Gastroesophageal sphincter (tissue), 4 donors: ENCODE results near the gene KCND2. TPM values are rescaled to one million over a fixed set of nuclear protein-coding genes. Genes with fewer than 3 reads are reported as not detected.
"Not testable (repeated sequence)": the region's sequence is repeated elsewhere in the genome, so short reads cannot be mapped to it uniquely, and the experiment has no call there.

ENCODE experiments used
- ATAC-seq: fragments of 150-250 bp; one replicate; pipeline ENCODE4 v1.9.1; 2016; ENCODE audit warnings: mild to moderate bottlenecking, moderate library complexity
- H3K27ac ChIP-seq, 4 donors: fragments of 200-600 bp; sonication (generic) in 3 of 4; 1 replicate in 3 of 4; 2 replicates in 1 of 4; pipeline ENCODE4 v1.5.1; 2016 to 2019
- H3K27me3 ChIP-seq: fragments of 200-600 bp; sonication (generic); one replicate; pipeline ENCODE4 v1.5.1; 2019
- H3K36me3 ChIP-seq, 2 donors: fragments of 200-600 bp; sonication (generic); one replicate each; pipeline ENCODE4 v1.5.1; 2019; ENCODE audit warnings: control low read depth in 1 of 2
- H3K4me1 ChIP-seq, 3 donors: fragments of 200-600 bp; sonication (generic); 1 replicate in 2 of 3; 2 replicates in 1 of 3; pipeline ENCODE4 v1.5.1; 2016 to 2019; ENCODE audit warnings: control low read depth in 2 of 3
- H3K4me3 ChIP-seq, 2 donors: fragments of 200-600 bp; sonication (generic); one replicate each; pipeline ENCODE4 v1.5.1; 2019; ENCODE audit warnings: mild to moderate bottlenecking in 1 of 2, moderate library complexity in 1 of 2
- H3K9me3 ChIP-seq, 3 donors: fragments of 200-600 bp; sonication (generic); one replicate each; pipeline ENCODE4 v1.5.1; 2017 to 2019; ENCODE audit warnings: control low read depth in 2 of 3
- CTCF ChIP-seq, 4 experiments: fragments of 200-600 bp in 2 of 4; fragments of 450-650 bp in 2 of 4; sonication (generic) in 1 of 4; IDR thresholded peaks; one replicate each; pipeline ENCODE4 v1.5.1; 2017 to 2019; ENCODE audit warnings: antibody characterized with exemption in 4 of 4, mild to moderate bottlenecking in 2 of 4, moderate library complexity in 2 of 4
- EP300 ChIP-seq: sonication (generic); formaldehyde crosslinking; IDR thresholded peaks from one replicate; pipeline ENCODE4 v1.6.1; 2017; ENCODE audit warnings: antibody characterized with exemption, mild to moderate bottlenecking
- POLR2A ChIP-seq, 2 donors: fragments of 450-650 bp; IDR thresholded peaks; one replicate each; pipeline ENCODE4 v1.6.1; 2017; ENCODE audit warnings: antibody characterized with exemption in 2 of 2, mild to moderate bottlenecking in 2 of 2, moderate library complexity in 1 of 2
- POLR2AphosphoS5 ChIP-seq: sonication (generic); formaldehyde crosslinking; IDR thresholded peaks from one replicate; pipeline ENCODE4 v1.6.1; 2017; ENCODE audit warnings: antibody characterized with exemption
- WGBS, 2 donors: methylation state at CpG; one replicate each; pipeline ENCODE4 v1.1.5; 2018; ENCODE audit warnings: low coverage in 1 of 2; 5-methylcytosine and 5-hydroxymethylcytosine counted together
- total RNA-seq, 4 donors: library from RNA; depleted of rRNA; stranded (reverse); fragments of >200 nt; gene quantifications; one replicate each; pipeline ENCODE4 v1.1.0, GENCODE V29; 2016

The KCND2 gene
- total RNA-seq, 4 donors from 2014 or later, result 0.40 to 0.93 (median 0.66) TPM

DNA sequence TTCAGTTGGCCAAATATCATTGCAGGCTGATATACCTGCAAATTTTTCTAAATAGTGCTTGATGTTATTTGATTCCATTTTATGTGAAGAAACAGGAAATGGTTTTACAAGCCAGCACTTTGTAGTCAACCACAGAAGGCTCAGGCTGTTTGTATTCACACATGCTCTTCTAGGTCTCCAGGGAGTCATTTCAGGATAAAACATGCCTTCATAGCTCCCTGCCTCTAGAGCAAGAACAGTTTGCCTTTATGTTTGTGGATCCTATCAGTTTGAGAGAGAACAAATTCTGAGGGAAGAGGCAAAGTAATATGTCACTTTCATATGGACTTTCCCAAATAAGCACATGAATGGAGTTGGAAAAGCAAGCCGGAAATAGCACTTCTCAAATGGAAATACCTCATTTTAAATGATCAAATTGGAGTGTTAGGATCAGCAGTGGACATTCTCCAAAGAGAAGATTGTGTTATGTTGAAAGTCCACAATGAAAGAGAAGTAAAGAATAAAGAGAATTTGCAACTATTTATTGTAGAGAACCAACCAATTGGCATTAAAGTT is 277.6 kb downstream of the KCND2 start:
- no peak overlapping the region for H3K27ac ChIP-seq
- TF ChIP-seq EP300, result no peak
- no peak for TF ChIP-seq POLR2AphosphoS5
- TF ChIP-seq POLR2A (IDR thresholded peaks at IDR 0.05), result no peak
- TF ChIP-seq CTCF (IDR thresholded peaks at IDR 0.05), result no peak
- WGBS, 2 donors, result 60 to 78% methylated on average over 1 of the region's 1 CpG
- no peaks in the 10 kb centered on the region for H3K9me3 ChIP-seq
- no peaks in the 10 kb centered on the region for H3K27me3 ChIP-seq
- no peak for ATAC-seq
- no peaks in the 10 kb centered on the region for H3K4me1 ChIP-seq
- no peak overlapping the region for H3K4me3 ChIP-seq
- no peaks in the 10 kb centered on the region for H3K36me3 ChIP-seq

DNA sequence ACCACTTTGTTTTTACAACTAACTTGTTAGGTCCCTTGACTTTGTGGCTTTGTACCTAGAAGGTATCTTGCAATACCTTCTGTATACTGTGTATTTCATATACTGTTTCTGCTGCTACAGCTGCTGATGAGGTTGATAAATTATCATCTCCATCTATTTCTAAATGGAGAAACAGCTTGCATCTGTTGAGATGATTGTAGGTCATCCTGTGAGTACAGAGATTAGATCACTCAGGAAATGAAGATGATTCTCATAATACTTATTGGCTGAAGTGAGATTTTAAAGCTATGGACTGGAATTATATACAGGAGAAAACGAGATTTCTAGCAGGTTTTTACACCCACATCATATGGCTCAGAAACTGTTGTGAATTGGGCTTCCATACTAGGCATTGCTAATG is 280.5 kb downstream of the KCND2 start:
- TF ChIP-seq EP300 (no peak), POLR2AphosphoS5 (no peak), POLR2A (IDR thresholded peaks at IDR 0.05) (no peak), CTCF (IDR thresholded peaks at IDR 0.05) (no peak)

DNA sequence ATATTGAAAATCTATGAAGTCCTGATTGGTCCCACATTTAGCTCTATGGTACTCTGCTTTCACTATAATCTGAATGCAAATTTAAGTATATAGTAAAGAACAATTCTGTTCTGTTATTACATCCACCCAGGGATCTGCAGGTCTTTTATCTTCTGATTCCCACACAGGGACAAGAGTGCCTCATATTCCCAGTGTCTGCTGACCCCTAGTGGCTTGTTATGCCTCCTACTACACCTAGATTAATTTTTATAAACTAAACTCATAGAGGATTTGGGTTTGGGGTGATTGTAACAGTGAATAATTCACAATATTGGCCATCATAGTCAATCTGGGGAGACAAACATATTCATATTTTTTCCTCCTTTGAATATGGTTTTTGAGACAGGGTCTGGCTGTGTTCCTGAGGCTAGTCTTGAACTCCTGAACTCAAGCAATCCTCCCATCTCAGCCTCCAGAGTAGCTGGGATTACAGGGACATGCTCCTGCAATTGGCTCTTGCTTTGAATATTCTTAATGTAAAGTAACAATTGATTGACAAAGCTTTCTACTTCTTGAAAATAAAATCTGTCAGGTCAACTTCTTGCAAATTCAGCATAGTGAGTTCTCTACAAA is 282.1 kb downstream of the KCND2 start:
- Histone ChIP-seq H3K27me3 (no peaks in the 10 kb centered on the region), H3K27ac (no peak overlapping the region), H3K4me3 (no peak overlapping the region), H3K36me3 (no peaks in the 10 kb centered on the region), H3K4me1 (no peaks in the 10 kb centered on the region), H3K9me3 (no peaks in the 10 kb centered on the region)
- ATAC-seq, result peak; percentile 34
- TF ChIP-seq CTCF (IDR thresholded peaks at IDR 0.05) (peak; percentile 11 to 51 (median 20)), POLR2AphosphoS5 (no peak)

More for the DNA sequence above, 280.5 kb downstream of the KCND2 start:
- Histone ChIP-seq H3K4me3 (no peak overlapping the region), H3K27ac (no peak overlapping the region), H3K27me3 (no peaks in the 10 kb centered on the region), H3K36me3 (no peaks in the 10 kb centered on the region), H3K4me1 (no peaks in the 10 kb centered on the region), H3K9me3 (no peaks in the 10 kb centered on the region)
- ATAC-seq, result no peak
- WGBS, 2 donors, result 0 to 17% methylated on average over 1 of the region's 1 CpG

DNA sequence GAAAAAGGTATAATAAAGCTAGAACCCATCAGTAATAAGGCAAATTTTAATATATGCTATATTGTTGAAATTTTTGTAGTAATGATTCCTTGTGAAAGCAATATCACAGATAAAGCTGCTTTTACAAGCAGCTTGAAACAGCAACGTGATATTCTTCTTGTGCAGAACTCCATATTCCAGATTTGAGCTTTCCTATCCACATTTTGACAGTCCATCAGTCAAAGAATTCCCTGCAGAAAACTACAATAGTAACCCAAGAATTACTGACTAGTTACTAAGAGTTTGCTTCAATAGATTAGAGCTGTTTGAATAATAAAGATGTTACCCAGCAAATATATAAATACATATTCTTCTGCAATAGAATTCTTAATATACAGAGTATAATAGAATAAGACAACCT is 291.2 kb downstream of the KCND2 start:
- Histone ChIP-seq H3K36me3 (no peaks in the 10 kb centered on the region), H3K9me3 (no peaks in the 10 kb centered on the region), H3K27me3 (no peaks in the 10 kb centered on the region), H3K4me1 (no peaks in the 10 kb centered on the region), H3K27ac (no peak overlapping the region), H3K4me3 (no peak overlapping the region)
- TF ChIP-seq EP300 (no peak), POLR2AphosphoS5 (no peak), CTCF (IDR thresholded peaks at IDR 0.05) (no peak), POLR2A (IDR thresholded peaks at IDR 0.05) (no peak)
- ATAC-seq, result no peak
- WGBS, 2 donors, result 71 to 80% methylated on average over 1 of the region's 1 CpG

DNA sequence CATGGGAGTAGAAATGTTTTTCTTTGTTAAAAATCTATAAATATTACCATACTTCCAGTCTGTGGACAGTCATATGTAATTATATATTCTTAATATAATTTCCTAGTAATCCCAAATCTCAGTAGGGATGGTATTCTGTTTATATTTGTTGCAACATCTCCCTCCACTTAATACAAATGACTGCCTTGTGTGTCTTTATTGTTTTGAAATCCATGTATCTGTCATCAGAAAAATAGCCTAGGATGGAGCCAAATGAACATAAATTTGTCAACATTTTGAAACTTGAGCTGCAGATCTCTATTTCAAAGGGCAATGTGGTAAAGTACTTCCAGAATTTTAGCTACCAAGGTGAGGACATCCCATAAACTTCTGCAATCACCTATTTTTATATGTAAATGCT is 294.2 kb downstream of the KCND2 start:
- no peaks in the 10 kb centered on the region for H3K27me3 ChIP-seq
- no peaks in the 10 kb centered on the region for H3K4me1 ChIP-seq
- no peak for ATAC-seq
- no peaks in the 10 kb centered on the region for H3K36me3 ChIP-seq
- TF ChIP-seq CTCF (IDR thresholded peaks at IDR 0.05) (no peak), POLR2A (IDR thresholded peaks at IDR 0.05) (no peak), POLR2AphosphoS5 (no peak), EP300 (no peak)
- H3K9me3 ChIP-seq, result no peaks in the 10 kb centered on the region
- no peak overlapping the region for H3K4me3 ChIP-seq
- no peak overlapping the region for H3K27ac ChIP-seq

DNA sequence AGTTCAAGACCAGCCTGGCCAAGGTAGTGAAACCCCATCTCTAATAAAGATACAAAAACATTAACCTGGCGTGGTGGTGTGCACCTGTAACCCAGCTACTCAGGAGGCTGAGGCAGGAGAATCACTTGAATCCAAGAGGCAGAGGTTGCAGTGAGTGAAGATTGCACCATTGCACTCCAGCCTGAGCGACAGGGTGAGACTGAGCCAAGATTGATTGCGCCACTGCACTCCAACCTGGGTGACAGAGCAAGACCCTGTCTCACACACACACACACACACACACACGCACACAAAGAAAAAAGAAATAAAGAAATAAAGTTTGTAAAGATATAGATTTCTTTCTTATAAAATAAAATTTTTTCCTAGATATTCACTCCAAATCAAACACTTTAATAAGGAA is 305.7 kb downstream of the KCND2 start:
- not testable (repeated sequence) for H3K27me3 ChIP-seq, H3K36me3 ChIP-seq, ATAC-seq, H3K27ac ChIP-seq, H3K4me3 ChIP-seq, H3K4me1 ChIP-seq, H3K9me3 ChIP-seq
- WGBS, 2 donors, result 88 to 97% methylated on average over 3 to 4 of the region's 4 CpGs
